HCT116 (cell line): ENCODE measurements around the gene GSTO1. TPM values are rescaled to one million over a fixed set of nuclear protein-coding genes. Genes with fewer than 3 reads are reported as not detected.

Experiments used
- ATAC-seq: fragments of 200-7000 bp; cut with Tn5 transposase; 2 replicates; pipeline ENCODE4 v1.9.1; 2020; ENCODE audit warnings: mild to moderate bottlenecking, moderate library complexity
- BruUV-seq: library from RNA; stranded (reverse); fragments of 400-500 nt; replicated peaks from 2 replicates; lab custom pipeline; 2021; lab: Mats Ljungman, UMichigan
- CTCF ChIA-PET: fragments of 300-600 bp; sonication (Branson Sonifier 250); formaldehyde crosslinking; loops from one replicate; lab custom pipeline; 2021; ENCODE audit warnings: antibody characterized with exemption; lab: Charles Lee
- POLR2A ChIA-PET: fragments of 300-600, 350-600 bp; sonication (Branson Sonifier 250); formaldehyde crosslinking; loops from one replicate; lab custom pipeline; 2021; ENCODE audit warnings: antibody characterized with exemption; lab: Charles Lee
- RAD21 ChIA-PET, 2 experiments: fragments of 300-600 bp; sonication (Branson Sonifier 250); formaldehyde crosslinking; loops; one replicate each; lab custom pipeline; 2023; ENCODE audit warnings: low total read pairs in 2 of 2; ENCODE audit not compliant: uncharacterized antibody in 2 of 2, unreplicated experiment in 2 of 2, low non-redundant PET in 1 of 2; lab: Charles Lee
- DNase-seq: peaks from one replicate; pipeline ENCODE4 v3.0.0-alpha.2; 2010; ENCODE audit warnings: low read depth, low spot score
- H2AFZ ChIP-seq: fragments of 200-600 bp; shearing (Covaris generic), sonication (generic); 2 replicates; pipeline ENCODE4 v1.6.1; 2017; ENCODE audit warnings: low read depth, mixed run types, mixed read lengths, antibody characterized with exemption, low read length; ENCODE audit not compliant: poor library complexity, severe bottlenecking
- H3K27ac ChIP-seq: 2 replicates; pipeline ENCODE4 v1.5.1; 2012; ENCODE audit warnings: low read depth, low read length
- H3K27me3 ChIP-seq: fragments of 200-600 bp; sonication (generic); 2 replicates; pipeline ENCODE4 v1.6.1; 2016; ENCODE audit warnings: mixed run types, low read length, mixed read lengths; ENCODE audit not compliant: insufficient read depth
- H3K36me3 ChIP-seq, 2 experiments: fragments of 200-500 bp in 1 of 2; fragments of 200-600 bp in 1 of 2; sonication (Bioruptor generic) in 1 of 2; sonication (generic) in 1 of 2; 2 replicates each; pipeline versions ENCODE4 v1.5.1 to v1.6.1; 2014 to 2016; ENCODE audit warnings: low read length in 2 of 2, inconsistent platforms in 1 of 2, mixed read lengths in 1 of 2, mixed run types in 1 of 2; ENCODE audit not compliant: insufficient read depth in 2 of 2, control insufficient read depth in 1 of 2
- H3K4me1 ChIP-seq, 2 experiments: fragments of 200-600 bp in 1 of 2; sonication (generic) in 1 of 2; 2 replicates each; pipeline versions ENCODE4 v1.5.1 to v1.6.1; 2012 to 2017; ENCODE audit warnings: low read length in 2 of 2, inconsistent platforms in 1 of 2, mild to moderate bottlenecking in 1 of 2, mixed read lengths in 1 of 2, mixed run types in 1 of 2, moderate library complexity in 1 of 2; ENCODE audit not compliant: insufficient read depth in 2 of 2, control insufficient read depth in 1 of 2
- H3K4me2 ChIP-seq: fragments of 200-600 bp; sonication (generic); 2 replicates; pipeline ENCODE4 v1.6.1; 2017; ENCODE audit warnings: mixed run types, low read length, mixed read lengths
- H3K4me3 ChIP-seq, 2 experiments: fragments of 200-600 bp in 1 of 2; sonication (generic) in 1 of 2; replicated peaks in 1 of 2; 2 replicates each; pipeline ENCODE4 v1.5.1; 2011 to 2016; ENCODE audit warnings: low read length in 2 of 2, control low read depth in 1 of 2, low read depth in 1 of 2, mild to moderate bottlenecking in 1 of 2, mixed read lengths in 1 of 2, mixed run types in 1 of 2
- H3K79me2 ChIP-seq: fragments of 200-600 bp; sonication (generic); 2 replicates; pipeline ENCODE4 v1.6.1; 2017; ENCODE audit warnings: mild to moderate bottlenecking, mixed run types, low read length, moderate library complexity, mixed read lengths; ENCODE audit not compliant: insufficient read depth
- H3K9ac ChIP-seq: fragments of 200-600 bp; sonication (generic); 2 replicates; pipeline ENCODE4 v1.6.1; 2016; ENCODE audit warnings: low read length, mixed read lengths
- H3K9me2 ChIP-seq: fragments of 200-600 bp; sonication (generic), shearing (Covaris generic); 2 replicates; pipeline ENCODE4 v1.6.1; 2017; ENCODE audit warnings: mixed run types, mild to moderate bottlenecking, moderate library complexity; ENCODE audit not compliant: insufficient read depth
- H3K9me3 ChIP-seq, 2 experiments: fragments of 200-500 bp in 1 of 2; fragments of 200-600 bp in 1 of 2; sonication (Bioruptor generic) in 1 of 2; sonication (generic) in 1 of 2; 2 replicates each; pipeline ENCODE4 v1.6.1; 2014 to 2017; ENCODE audit warnings: low read length in 2 of 2, mixed read lengths in 2 of 2, inconsistent platforms in 1 of 2, low read depth in 1 of 2, mild to moderate bottlenecking in 1 of 2, mixed run types in 1 of 2, moderate library complexity in 1 of 2; ENCODE audit not compliant: control insufficient read depth in 1 of 2, insufficient read depth in 1 of 2
- H4K20me1 ChIP-seq: fragments of 200-600 bp; sonication (generic), shearing (Covaris generic); 2 replicates; pipeline ENCODE4 v1.6.1; 2017; ENCODE audit warnings: mixed run types, mild to moderate bottlenecking, moderate library complexity; ENCODE audit not compliant: insufficient read depth
- ATF3 ChIP-seq: IDR thresholded peaks from 2 replicates; pipeline ENCODE4 v1.6.1; 2012
- CEBPB ChIP-seq: IDR thresholded peaks from 2 replicates; pipeline ENCODE4 v1.6.1; 2012; ENCODE audit warnings: low read depth
- EZH2 ChIP-seq: fragments of 200-600 bp; sonication (generic); IDR thresholded peaks from 2 replicates; pipeline ENCODE4 v1.6.1; 2017; ENCODE audit warnings: antibody characterized with exemption, mixed run types
- EZH2phosphoT487 ChIP-seq: fragments of 200-600 bp; IDR thresholded peaks from 2 replicates; pipeline ENCODE4 v1.6.1; 2018; ENCODE audit warnings: antibody characterized with exemption, borderline replicate concordance
- JUND ChIP-seq: IDR thresholded peaks from 2 replicates; pipeline ENCODE4 v1.6.1; 2012
- REST ChIP-seq: IDR thresholded peaks from 2 replicates; pipeline ENCODE4 v1.6.1; 2012; ENCODE audit warnings: low read depth
- SIN3A ChIP-seq: IDR thresholded peaks from 2 replicates; pipeline ENCODE4 v1.6.1; 2012; ENCODE audit warnings: low read depth
- SP1 ChIP-seq: IDR thresholded peaks from 2 replicates; pipeline ENCODE4 v1.6.1; 2012; ENCODE audit warnings: low read depth
- ZFX ChIP-seq: fragments of 450-650 bp; IDR thresholded peaks from 2 replicates; pipeline ENCODE4 v1.6.1; 2017
- intact Hi-C: fragments of 100-400 bp; cut with micrococcal nuclease; formaldehyde crosslinking; loops from 2 replicates; pipeline ENCODE4 v1.10.0; 2022
- total RNA-seq: library from RNA; stranded (reverse); gene quantifications from one replicate; pipeline ENCODE4 v1.2.1, GENCODE V29; 2021; ENCODE audit not compliant: unreplicated experiment

The GSTO1 gene
- total RNA-seq, 1 experiment from 2014 or later: 179 TPM

GRCh38 chr10:104231784-104232612 lies 22.7 kb upstream of the GSTO1 start, which contains the start of gene CFAP43 (continued):
- TF ChIP-seq REST (no peak), ATF3 (no peak), JUND (no peak), CEBPB (no peak)

- no peaks in the 10 kb centered on the region for H3K9me3 ChIP-seq
- no peak for DNase-seq
- peak overlapping the region; percentile 98 for H2AFZ ChIP-seq
- TF ChIP-seq ATF3: no peak
- TF ChIP-seq EZH2phosphoT487: no peak
- TF ChIP-seq ZFX: no peak
- TF ChIP-seq EZH2: no peak
- TF ChIP-seq SIN3A: no peak
- no peak for TF ChIP-seq SP1
- 0 out of 2 replicates have a peak overlapping the region, but pooled peaks have one; percentile 8 for H3K27ac ChIP-seq
- H3K4me1 ChIP-seq: peaks cover 5 to 15% of the 10 kb centered on the region in 2 experiments; a peak in 3 of 4 replicates
- H3K79me2 ChIP-seq: no peaks in the 10 kb centered on the region
- H3K4me3 ChIP-seq: peak overlapping the region; percentile 73 to 88
- peak overlapping the region; percentile 87 for H3K9ac ChIP-seq
- peak; percentile 30 for ATAC-seq
- intact Hi-C loops: no loop called here
- no peaks in the 10 kb centered on the region for H4K20me1 ChIP-seq
- ChIA-PET POLR2A (interaction anchor here (1.5 kb wide), 1 partner anchor 42 kb away, joined by 3 read pairs; no protein-coding TSS in a partner anchor), CTCF (interaction anchor here (1.8 kb wide), 1 partner anchor 42 kb away, joined by 6 read pairs; no protein-coding TSS in a partner anchor), RAD21 (no interaction called here)
- peak overlapping the region; percentile 87 for H3K4me2 ChIP-seq
- BruUV-seq: no TSS peak
- no peaks in the 10 kb centered on the region for H3K27me3 ChIP-seq
- H3K36me3 ChIP-seq: no peaks in the 10 kb centered on the region
- H3K9me2 ChIP-seq: no peaks in the 10 kb centered on the region
Measured at GRCh38 chr10:104232613-104233102, 22.0 kb upstream of the GSTO1 start.
